OCI-LY3 (cell line): ENCODE data around the gene TACR1.

Experiments
- EZH2phosphoT487 ChIP-seq: fragments of 200-600 bp; shearing (Covaris generic); IDR thresholded peaks from 2 replicates; pipeline ENCODE4 v1.6.1; 2018; ENCODE audit warnings: antibody characterized with exemption, mixed run types, low read depth
- TF ChIP-seq, protein P1 (sequence below): fragments of 200-600, 300-600 bp; sonication (generic); IDR thresholded peaks from 2 replicates; pipeline ENCODE4 v1.5.1; 2014; ENCODE audit warnings: antibody characterized with exemption, low read length, low read depth

DNA sequence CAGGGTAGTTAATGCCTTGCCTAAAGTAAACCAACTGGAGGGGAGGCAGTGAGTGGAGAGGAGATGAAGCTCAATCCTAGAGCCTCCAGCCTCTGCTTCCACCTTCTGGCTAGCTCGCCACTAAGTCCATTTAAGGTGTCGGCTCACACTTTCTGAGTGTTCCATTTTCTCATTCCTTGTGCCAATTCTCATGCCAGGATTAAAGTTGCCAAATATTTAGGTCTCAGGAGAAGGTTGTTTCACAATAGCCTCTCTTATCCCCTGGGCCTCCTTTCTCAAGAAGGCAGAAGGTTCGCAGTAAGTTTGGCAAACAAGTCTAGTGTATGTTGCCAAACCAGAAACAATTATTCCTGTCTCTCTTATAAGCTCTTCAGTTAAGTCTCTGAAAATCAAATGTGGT, 57.2 kb downstream of the TACR1 start:
- TF ChIP-seq, protein P1, sequence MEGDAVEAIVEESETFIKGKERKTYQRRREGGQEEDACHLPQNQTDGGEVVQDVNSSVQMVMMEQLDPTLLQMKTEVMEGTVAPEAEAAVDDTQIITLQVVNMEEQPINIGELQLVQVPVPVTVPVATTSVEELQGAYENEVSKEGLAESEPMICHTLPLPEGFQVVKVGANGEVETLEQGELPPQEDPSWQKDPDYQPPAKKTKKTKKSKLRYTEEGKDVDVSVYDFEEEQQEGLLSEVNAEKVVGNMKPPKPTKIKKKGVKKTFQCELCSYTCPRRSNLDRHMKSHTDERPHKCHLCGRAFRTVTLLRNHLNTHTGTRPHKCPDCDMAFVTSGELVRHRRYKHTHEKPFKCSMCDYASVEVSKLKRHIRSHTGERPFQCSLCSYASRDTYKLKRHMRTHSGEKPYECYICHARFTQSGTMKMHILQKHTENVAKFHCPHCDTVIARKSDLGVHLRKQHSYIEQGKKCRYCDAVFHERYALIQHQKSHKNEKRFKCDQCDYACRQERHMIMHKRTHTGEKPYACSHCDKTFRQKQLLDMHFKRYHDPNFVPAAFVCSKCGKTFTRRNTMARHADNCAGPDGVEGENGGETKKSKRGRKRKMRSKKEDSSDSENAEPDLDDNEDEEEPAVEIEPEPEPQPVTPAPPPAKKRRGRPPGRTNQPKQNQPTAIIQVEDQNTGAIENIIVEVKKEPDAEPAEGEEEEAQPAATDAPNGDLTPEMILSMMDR = no peak
- TF ChIP-seq EZH2phosphoT487 = no peak
